HepG2 (cell line): ENCODE data around the gene AFDN. TPM values are rescaled to one million over a fixed set of nuclear protein-coding genes. Genes with fewer than 3 reads are reported as not detected.

Source experiments
- ARNTL ChIP-seq: sonication (generic); formaldehyde crosslinking; IDR thresholded peaks from 2 replicates; pipeline ENCODE4 v1.4.0; 2020; ENCODE audit warnings: mild to moderate bottlenecking, missing genetic modification reagents
- ERF ChIP-seq: IDR thresholded peaks from 2 replicates; pipeline ENCODE4 v1.6.1; 2018; ENCODE audit warnings: missing biosample characterization, missing genetic modification reagents
- GATAD1 ChIP-seq: IDR thresholded peaks from 2 replicates; pipeline ENCODE4 v1.6.1; 2016; ENCODE audit warnings: missing genetic modification reagents, missing compliant biosample characterization
- NFIC ChIP-seq: IDR thresholded peaks from 2 replicates; pipeline ENCODE4 v1.6.1; 2012; ENCODE audit warnings: mild to moderate bottlenecking, low read length, inconsistent platforms
- SMC3 ChIP-seq: IDR thresholded peaks from 2 replicates; pipeline ENCODE4 v1.6.1; 2011; ENCODE audit warnings: low read length, improper control_type of control experiment
- STAT6 ChIP-seq: sonication (generic); formaldehyde crosslinking; IDR thresholded peaks from 2 replicates; pipeline ENCODE4 v1.4.0; 2020; ENCODE audit warnings: missing genetic modification reagents, mild to moderate bottlenecking, borderline replicate concordance
- TARDBP ChIP-seq: sonication (generic); formaldehyde crosslinking; IDR thresholded peaks from 2 replicates; pipeline ENCODE4 v1.8.0; 2022; ENCODE audit warnings: mild to moderate bottlenecking, missing genetic modification reagents
- TFE3 ChIP-seq: IDR thresholded peaks from 2 replicates; pipeline ENCODE4 v1.6.1; 2016
- ZBTB40 ChIP-seq, 2 experiments: fragments of 450-650 bp in 1 of 2; sonication (generic) in 1 of 2; formaldehyde crosslinking in 1 of 2; IDR thresholded peaks; 2 replicates each; pipeline versions ENCODE4 v1.6.1 to v1.8.0; 2016 to 2022; ENCODE audit warnings: antibody characterized with exemption in 1 of 2, mild to moderate bottlenecking in 1 of 2, missing genetic modification reagents in 1 of 2
- ZNF317 ChIP-seq: sonication (generic); formaldehyde crosslinking; IDR thresholded peaks from 2 replicates; pipeline ENCODE4 v1.5.0; 2020; ENCODE audit warnings: mild to moderate bottlenecking, missing genetic modification reagents
- ZNF7 ChIP-seq: IDR thresholded peaks from 2 replicates; pipeline ENCODE4 v1.6.1; 2016; ENCODE audit warnings: missing biosample characterization, missing genetic modification reagents
- ZSCAN12 ChIP-seq: sonication (generic); formaldehyde crosslinking; IDR thresholded peaks from 2 replicates; pipeline ENCODE4 v1.9.0; 2021; ENCODE audit warnings: mild to moderate bottlenecking, missing genetic modification reagents
- ZSCAN20 ChIP-seq: sonication (generic); formaldehyde crosslinking; IDR thresholded peaks from 2 replicates; pipeline ENCODE4 v1.4.0; 2020; ENCODE audit warnings: missing genetic modification reagents, mild to moderate bottlenecking, borderline replicate concordance
- polyA plus RNA-seq, 8 experiments: library from polyadenylated mRNA; depleted of rRNA in 3 of 8; stranded (reverse) in 7 of 8; unstranded in 1 of 8; fragments of >200 nt; fragmentation: Illumina TruSeq in 4 of 8; extraction: Trizol in 4 of 8; gene quantifications; 2 replicates each; pipeline versions ENCODE4 v1.2.1 to v1.2.3, GENCODE V29; 2011 to 2016; ENCODE audit warnings: low read depth in 4 of 8, missing spikeins in 1 of 8, mixed read lengths in 1 of 8; ENCODE audit not compliant: insufficient read depth in 1 of 8
- total RNA-seq, 5 experiments: library from RNA; depleted of rRNA; stranded (reverse); fragments of >200 nt; fragmentation: Illumina TruSeq; extraction: Trizol; gene quantifications; 2 replicates each; pipeline ENCODE4 v1.2.3, GENCODE V29; 2016; ENCODE audit warnings: low read depth in 1 of 5

The AFDN gene
- total and polyA plus RNA-seq, 2 of the 13 experiments (the other 11 are each of a cell fraction or from before 2014, with no cell fraction given): 136 to 151 TPM

- TF ChIP-seq ZSCAN20 (CRISPR knock-in tag) (peak; percentile 77; the same call in 1 of the 2 replicates), TFE3 (0 out of 2 replicates have a peak, but pooled peaks have one; percentile 21), ZBTB40 (IDR thresholded peaks at IDR 0.05) (no peak), ZBTB40 (CRISPR knock-in tag; IDR thresholded peaks at IDR 0.05) (no peak; the same call in 1 of the 2 replicates), GATAD1 (CRISPR knock-in tag) (no peak; the same call in 1 of the 2 replicates), ZSCAN12 (0 out of 2 replicates have a peak, but pooled peaks have one; percentile 31), ARNTL (peak; percentile 60; the same call in 1 of the 2 replicates), ERF (CRISPR knock-in tag) (peak; percentile 52; the same call in 1 of the 2 replicates), SMC3 (no peak), STAT6 (CRISPR knock-in tag) (no peak), ZNF7 (CRISPR knock-in tag) (no peak), TARDBP (CRISPR knock-in tag) (peak; percentile 69; the same call in 1 of the 2 replicates), NFIC (no peak), ZNF317 (CRISPR knock-in tag) (no peak)
These were observed 348 bp upstream of the AFDN start (continued) for GRCh38 chr6:167826230-167826895.
